Measurements from ENCODE around the gene UBE2Q1. TPM values are rescaled to one million over a fixed set of nuclear protein-coding genes. Genes with fewer than 3 reads are reported as not detected.
A peak's percentile ranks its signal among the peaks of the same experiment; 100 is the strongest.

UBE2Q1 gene
- total and polyA plus RNA-seq, 2 donors from 2014 or later, result 72.3 to 77.6 TPM

DNA sequence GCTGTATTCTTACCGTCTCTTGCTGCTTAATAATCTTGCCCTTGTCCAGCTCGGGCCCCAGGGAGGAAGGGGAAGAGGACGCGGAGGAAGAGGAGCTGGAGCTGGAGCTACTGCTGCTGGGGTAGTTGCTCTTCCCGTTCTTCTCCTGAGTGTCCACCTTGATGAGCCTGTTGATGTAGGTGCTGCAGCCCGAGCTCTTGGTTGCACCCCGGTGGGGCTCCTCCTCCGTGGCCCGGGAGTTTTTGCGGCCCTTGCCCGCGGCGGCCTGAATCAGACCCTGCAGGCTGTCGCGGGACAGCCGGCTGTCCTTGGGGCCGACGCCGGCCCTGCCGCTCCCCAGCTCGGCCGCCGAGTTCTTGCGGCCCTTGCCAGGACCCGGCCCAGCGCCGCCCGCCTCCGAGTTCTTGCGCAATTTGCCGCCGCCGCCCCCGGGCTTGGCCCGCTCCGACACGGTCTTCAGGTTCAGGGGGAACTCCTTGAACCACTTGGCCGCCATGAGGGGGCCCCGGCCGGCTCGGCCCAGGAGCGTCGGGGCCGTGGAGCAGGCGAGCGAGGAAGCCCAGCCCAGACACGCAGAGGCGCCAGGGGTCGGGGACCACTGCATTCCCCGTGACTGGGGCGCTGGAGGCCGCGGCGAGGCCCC is 56.9 kb downstream of the UBE2Q1 start:
- H3K4me3 ChIP-seq (ENCODE audit: low read length in 3 of 3), result peak overlapping the region; percentile 12 to 60 (median 58)
- no peaks in the 10 kb centered on the region for H3K4me1 ChIP-seq (ENCODE audit: control insufficient read depth in 2 of 3, insufficient read depth in 2 of 3, low read depth in 1 of 3, low read length in 3 of 3)
- peak; percentile 21 to 86 (median 43) for DNase-seq
- no peaks in the 10 kb centered on the region for H3K9me3 ChIP-seq (ENCODE audit: control insufficient read depth in 2 of 3, insufficient read depth in 1 of 3, low read length in 3 of 3)
- peak overlapping the region in 1 of 2 donors; percentile 28 for H3K27ac ChIP-seq (ENCODE audit: low read depth in 2 of 2, low read length in 2 of 2)
- intact Hi-C loops (cut with DNase I), result no loop called here
- peaks cover 29% of the 10 kb centered on the region for H3K27me3 ChIP-seq (ENCODE audit: control insufficient read depth, insufficient read depth, low read length)
- FAIRE-seq, result no peak
- peak overlapping the region in 1 of 3 donors; percentile 29 for H3K9ac ChIP-seq (ENCODE audit: low read length in 3 of 3)
- no peaks in the 10 kb centered on the region for H3K36me3 ChIP-seq (ENCODE audit: control insufficient read depth in 2 of 3, insufficient read depth in 3 of 3, low read length in 3 of 3)
- TF ChIP-seq, protein P1, sequence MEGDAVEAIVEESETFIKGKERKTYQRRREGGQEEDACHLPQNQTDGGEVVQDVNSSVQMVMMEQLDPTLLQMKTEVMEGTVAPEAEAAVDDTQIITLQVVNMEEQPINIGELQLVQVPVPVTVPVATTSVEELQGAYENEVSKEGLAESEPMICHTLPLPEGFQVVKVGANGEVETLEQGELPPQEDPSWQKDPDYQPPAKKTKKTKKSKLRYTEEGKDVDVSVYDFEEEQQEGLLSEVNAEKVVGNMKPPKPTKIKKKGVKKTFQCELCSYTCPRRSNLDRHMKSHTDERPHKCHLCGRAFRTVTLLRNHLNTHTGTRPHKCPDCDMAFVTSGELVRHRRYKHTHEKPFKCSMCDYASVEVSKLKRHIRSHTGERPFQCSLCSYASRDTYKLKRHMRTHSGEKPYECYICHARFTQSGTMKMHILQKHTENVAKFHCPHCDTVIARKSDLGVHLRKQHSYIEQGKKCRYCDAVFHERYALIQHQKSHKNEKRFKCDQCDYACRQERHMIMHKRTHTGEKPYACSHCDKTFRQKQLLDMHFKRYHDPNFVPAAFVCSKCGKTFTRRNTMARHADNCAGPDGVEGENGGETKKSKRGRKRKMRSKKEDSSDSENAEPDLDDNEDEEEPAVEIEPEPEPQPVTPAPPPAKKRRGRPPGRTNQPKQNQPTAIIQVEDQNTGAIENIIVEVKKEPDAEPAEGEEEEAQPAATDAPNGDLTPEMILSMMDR (IDR thresholded peaks at IDR 0.05; ENCODE audit: borderline replicate concordance, extremely low read depth, insufficient read depth), result no peak

DNA sequence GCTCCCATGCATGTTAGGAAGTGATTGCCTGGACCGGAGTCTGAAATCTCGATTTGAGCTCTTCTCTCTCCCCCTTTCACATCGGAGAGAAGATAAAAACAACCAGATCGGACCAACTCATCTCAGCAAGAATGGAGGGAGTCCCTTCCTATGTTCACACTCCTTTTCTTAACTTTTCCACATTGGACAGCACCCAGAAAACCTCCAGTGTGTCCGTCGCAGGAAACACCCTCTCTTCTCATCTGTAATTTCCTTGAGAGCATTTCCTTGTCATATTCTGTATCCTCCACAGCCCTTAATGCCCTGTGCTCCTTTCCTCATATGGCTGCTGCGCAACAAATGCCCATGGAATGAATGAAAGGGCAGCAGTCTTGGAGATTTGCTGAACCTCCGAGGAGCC is 57.9 kb downstream of the UBE2Q1 start:
- Histone ChIP-seq H3K36me3 (ENCODE audit: control insufficient read depth in 2 of 3, insufficient read depth in 3 of 3, low read length in 3 of 3) (no peaks in the 10 kb centered on the region), H3K27me3 (ENCODE audit: control insufficient read depth, insufficient read depth, low read length) (peaks cover 29% of the 10 kb centered on the region), H3K9ac (ENCODE audit: low read length in 3 of 3) (peak overlapping the region in 1 of 3 donors; percentile 18), H3K9me3 (ENCODE audit: control insufficient read depth in 2 of 3, insufficient read depth in 1 of 3, low read length in 3 of 3) (no peaks in the 10 kb centered on the region), H3K4me1 (ENCODE audit: control insufficient read depth in 2 of 3, insufficient read depth in 2 of 3, low read depth in 1 of 3, low read length in 3 of 3) (no peaks in the 10 kb centered on the region), H3K4me3 (ENCODE audit: low read length in 3 of 3) (peak overlapping the region in 2 of 3 donors; percentile 58 to 60), H3K27ac (ENCODE audit: low read depth in 2 of 2, low read length in 2 of 2) (no peak overlapping the region)
- FAIRE-seq (no peak), DNase-seq (no peak)
- TF ChIP-seq, protein P1 (IDR thresholded peaks at IDR 0.05; ENCODE audit: borderline replicate concordance, extremely low read depth, insufficient read depth), result no peak
- intact Hi-C loops (cut with DNase I), result no loop called here

DNA sequence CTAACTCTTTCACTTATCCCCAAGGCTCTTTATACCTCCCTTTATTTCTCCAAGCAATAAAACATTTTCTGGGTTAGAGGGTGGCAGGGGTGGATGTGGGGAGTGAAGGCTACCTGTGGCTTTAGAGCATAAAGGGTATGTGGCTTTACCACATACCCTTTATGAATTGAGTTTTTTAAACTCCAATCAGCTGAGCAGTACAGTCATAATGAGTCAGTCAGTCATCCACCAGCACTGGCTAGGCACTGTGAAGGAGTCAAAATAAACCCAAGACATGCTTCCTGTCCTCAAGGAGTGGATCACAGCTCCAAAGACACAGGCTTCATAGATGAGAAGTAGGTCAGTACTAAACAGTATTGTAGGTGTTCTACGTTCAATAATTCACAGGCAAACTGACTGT is 59.0 kb downstream of the UBE2Q1 start:
- H3K4me3 ChIP-seq (ENCODE audit: low read length in 3 of 3), result peak overlapping the region in 1 of 3 donors; percentile 60
- H3K9me3 ChIP-seq (ENCODE audit: control insufficient read depth in 2 of 3, insufficient read depth in 1 of 3, low read length in 3 of 3), result no peaks in the 10 kb centered on the region
- FAIRE-seq, result no peak
- no peak overlapping the region for H3K9ac ChIP-seq (ENCODE audit: low read length in 3 of 3)
- H3K4me1 ChIP-seq (ENCODE audit: control insufficient read depth in 2 of 3, insufficient read depth in 2 of 3, low read depth in 1 of 3, low read length in 3 of 3), result no peaks in the 10 kb centered on the region
- DNase-seq, result no peak
- H3K36me3 ChIP-seq (ENCODE audit: control insufficient read depth in 2 of 3, insufficient read depth in 3 of 3, low read length in 3 of 3), result no peaks in the 10 kb centered on the region
- intact Hi-C loops (cut with DNase I), result no loop called here
- TF ChIP-seq, protein P1 (IDR thresholded peaks at IDR 0.05; ENCODE audit: borderline replicate concordance, extremely low read depth, insufficient read depth), result no peak
- H3K27ac ChIP-seq (ENCODE audit: low read depth in 2 of 2, low read length in 2 of 2), result no peak overlapping the region
- H3K27me3 ChIP-seq (ENCODE audit: control insufficient read depth, insufficient read depth, low read length), result peaks cover 27% of the 10 kb centered on the region

Other genes starting within 250 kb of the UBE2Q1 start
- not detected for gene AQP10, start 237.6 kb downstream of the UBE2Q1 start, total RNA-seq
- gene AQP10, start 237.6 kb downstream of the UBE2Q1 start, polyA plus RNA-seq (ENCODE audit: insufficient read depth, low read depth, low replicate concordance), result not detected
- 40.9 TPM for gene ATP8B2, start 233.1 kb downstream of the UBE2Q1 start, total RNA-seq
- gene ATP8B2, start 233.1 kb downstream of the UBE2Q1 start, polyA plus RNA-seq (ENCODE audit: insufficient read depth, low read depth, low replicate concordance), result 6.2 TPM
- gene IL6R, start 153.3 kb downstream of the UBE2Q1 start, total RNA-seq, result 33.0 TPM
- 6.2 TPM for gene IL6R, start 153.3 kb downstream of the UBE2Q1 start, polyA plus RNA-seq (ENCODE audit: insufficient read depth, low read depth, low replicate concordance)
- 4.7 TPM for gene TDRD10, start 56.4 kb downstream of the UBE2Q1 start, total RNA-seq
- gene TDRD10, start 56.4 kb downstream of the UBE2Q1 start, polyA plus RNA-seq (ENCODE audit: insufficient read depth, low read depth, low replicate concordance), result 2.3 TPM
- 18.1 TPM for gene SHE, start 56.2 kb downstream of the UBE2Q1 start, total RNA-seq
- 7.6 TPM for gene SHE, start 56.2 kb downstream of the UBE2Q1 start, polyA plus RNA-seq (ENCODE audit: insufficient read depth, low read depth, low replicate concordance)
- 0.60 TPM for gene CHRNB2, start 9.1 kb upstream of the UBE2Q1 start, total RNA-seq
- not detected for gene CHRNB2, start 9.1 kb upstream of the UBE2Q1 start, polyA plus RNA-seq (ENCODE audit: insufficient read depth, low read depth, low replicate concordance)
- gene ADAR, start 49.5 kb upstream of the UBE2Q1 start, total RNA-seq, result 154 TPM
- gene ADAR, start 49.5 kb upstream of the UBE2Q1 start, polyA plus RNA-seq (ENCODE audit: insufficient read depth, low read depth, low replicate concordance), result 40.3 TPM

All from kidney (tissue), 14 donors.